H9 (cell line): ENCODE measurements around the gene LMF1. TPM values are rescaled to one million over a fixed set of nuclear protein-coding genes. Genes with fewer than 3 reads are reported as not detected.

Experiments
- DNase-seq: peaks from one replicate; pipeline ENCODE4 v3.0.0-alpha.2; 2017
- H2AFZ ChIP-seq: one replicate; pipeline ENCODE4 v1.6.1; 2013; ENCODE audit warnings: mild to moderate bottlenecking, low read length, control low read depth, moderate library complexity
- H2AK5ac ChIP-seq: 2 replicates; pipeline ENCODE4 v1.6.1; 2013; ENCODE audit warnings: low read length, control low read depth, mixed read lengths; ENCODE audit not compliant: insufficient read length
- H2BK120ac ChIP-seq: one replicate; pipeline ENCODE4 v1.6.1; 2013; ENCODE audit warnings: low read depth, mild to moderate bottlenecking, low read length, control low read depth, inconsistent platforms; ENCODE audit not compliant: poor library complexity, severe bottlenecking
- H2BK12ac ChIP-seq: 2 replicates; pipeline ENCODE4 v1.6.1; 2013; ENCODE audit warnings: low read length, control low read depth, mixed read lengths, low read depth; ENCODE audit not compliant: insufficient read length
- H2BK15ac ChIP-seq: 2 replicates; pipeline ENCODE4 v1.6.1; 2013; ENCODE audit warnings: low read depth, low read length, control low read depth
- H2BK20ac ChIP-seq: one replicate; pipeline ENCODE4 v1.6.1; 2013; ENCODE audit warnings: low read depth, mild to moderate bottlenecking, low read length, control low read depth, inconsistent platforms; ENCODE audit not compliant: poor library complexity, severe bottlenecking
- H2BK5ac ChIP-seq: 2 replicates; pipeline ENCODE4 v1.6.1; 2013; ENCODE audit warnings: low read length, control low read depth, mixed read lengths; ENCODE audit not compliant: insufficient read length
- H3K14ac ChIP-seq: 2 replicates; pipeline ENCODE4 v1.6.1; 2013; ENCODE audit warnings: low read length, control low read depth; ENCODE audit not compliant: insufficient read depth
- H3K18ac ChIP-seq: 2 replicates; pipeline ENCODE4 v1.6.1; 2013; ENCODE audit warnings: low read depth, mild to moderate bottlenecking, mixed read lengths, low read length, control low read depth; ENCODE audit not compliant: insufficient read length
- H3K23ac ChIP-seq: 2 replicates; pipeline ENCODE4 v1.6.1; 2013; ENCODE audit warnings: low read length, control low read depth, mixed read lengths, low read depth; ENCODE audit not compliant: insufficient read length
- H3K23me2 ChIP-seq: 2 replicates; pipeline ENCODE4 v1.6.1; 2013; ENCODE audit warnings: low read depth, mild to moderate bottlenecking, mixed read lengths, low read length, control low read depth; ENCODE audit not compliant: insufficient read length, poor library complexity, severe bottlenecking
- H3K27ac ChIP-seq: 2 replicates; pipeline ENCODE4 v1.5.1; 2013; ENCODE audit warnings: low read length, control low read depth, mixed read lengths, low read depth; ENCODE audit not compliant: insufficient read length
- H3K27me3 ChIP-seq: 2 replicates; pipeline ENCODE4 v1.6.1; 2013; ENCODE audit warnings: low read length, control low read depth, inconsistent platforms; ENCODE audit not compliant: insufficient read depth
- H3K4ac ChIP-seq: 2 replicates; pipeline ENCODE4 v1.6.1; 2013; ENCODE audit warnings: low read depth, mild to moderate bottlenecking, control low read depth, inconsistent platforms, low read length, moderate library complexity
- H3K4me1 ChIP-seq: 2 replicates; pipeline ENCODE4 v1.6.1; 2013; ENCODE audit warnings: low read length, control low read depth, inconsistent platforms; ENCODE audit not compliant: insufficient read depth
- H3K4me2 ChIP-seq: 2 replicates; pipeline ENCODE4 v1.6.1; 2013; ENCODE audit warnings: low read length, control low read depth, mixed read lengths; ENCODE audit not compliant: insufficient read length, insufficient read depth
- H3K56ac ChIP-seq: 2 replicates; pipeline ENCODE4 v1.6.1; 2013; ENCODE audit warnings: low read depth, mild to moderate bottlenecking, mixed read lengths, low read length, control low read depth; ENCODE audit not compliant: insufficient read length
- H3K79me1 ChIP-seq: 2 replicates; pipeline ENCODE4 v1.6.1; 2013; ENCODE audit warnings: low read depth, mild to moderate bottlenecking, moderate library complexity, low read length, control low read depth, inconsistent platforms; ENCODE audit not compliant: insufficient read depth, poor library complexity, severe bottlenecking
- H3K79me2 ChIP-seq: 2 replicates; pipeline ENCODE4 v1.6.1; 2013; ENCODE audit warnings: low read length, control low read depth, inconsistent platforms; ENCODE audit not compliant: insufficient read depth
- H3K9ac ChIP-seq: 2 replicates; pipeline ENCODE4 v1.6.1; 2013; ENCODE audit warnings: low read length, control low read depth, mixed read lengths; ENCODE audit not compliant: insufficient read length; ENCODE audit errors: extremely low read depth
- H3K9me3 ChIP-seq: one replicate; pipeline ENCODE4 v1.6.1; 2013; ENCODE audit warnings: low read depth, low read length, inconsistent platforms; ENCODE audit not compliant: control insufficient read depth
- H3T11ph ChIP-seq: one replicate; pipeline ENCODE4 v1.6.1; 2013; ENCODE audit warnings: mild to moderate bottlenecking, low read length, control low read depth, inconsistent platforms
- H4K20me1 ChIP-seq: one replicate; pipeline ENCODE4 v1.6.1; 2013; ENCODE audit not compliant: control insufficient read depth, insufficient read length, insufficient read depth
- H4K5ac ChIP-seq: 2 replicates; pipeline ENCODE4 v1.6.1; 2013; ENCODE audit warnings: low read depth, mild to moderate bottlenecking, mixed read lengths, low read length, control low read depth; ENCODE audit not compliant: insufficient read length
- H4K8ac ChIP-seq: replicated peaks from 2 replicates; pipeline ENCODE4 v1.6.1; 2013; ENCODE audit warnings: low read length, control low read depth, mixed read lengths, low read depth; ENCODE audit not compliant: insufficient read length
- H4K91ac ChIP-seq: 2 replicates; pipeline ENCODE4 v1.6.1; 2013; ENCODE audit warnings: low read depth, mild to moderate bottlenecking, moderate library complexity, mixed read lengths, low read length, control low read depth; ENCODE audit not compliant: insufficient read length
- H3K27ac Mint-ChIP-seq, 3 experiments: 2 replicates in 2 of 3; 3 replicates in 1 of 3; pipeline ENCODE4 v1.8.0; 2020 to 2021; ENCODE audit warnings: mixed read lengths in 3 of 3, mild to moderate bottlenecking in 1 of 3, moderate library complexity in 1 of 3
- H3K27me3 Mint-ChIP-seq: 2 replicates; pipeline ENCODE4 v1.8.0; 2021; ENCODE audit warnings: low read depth, mild to moderate bottlenecking, moderate library complexity, mixed read lengths
- H3K36me3 Mint-ChIP-seq, 3 experiments: 2 replicates in 2 of 3; 3 replicates in 1 of 3; pipeline ENCODE4 v1.8.0; 2020 to 2021; ENCODE audit warnings: low read depth in 3 of 3, mixed read lengths in 3 of 3; ENCODE audit not compliant: insufficient read depth in 1 of 3
- H3K4me1 Mint-ChIP-seq, 2 experiments: 2 replicates each; pipeline ENCODE4 v1.8.0; 2020; ENCODE audit warnings: mixed read lengths in 2 of 2
- H3K4me3 Mint-ChIP-seq, 2 experiments: 2 replicates in 1 of 2; 3 replicates in 1 of 2; pipeline ENCODE4 v1.8.0; 2020 to 2021; ENCODE audit warnings: mild to moderate bottlenecking in 2 of 2, mixed read lengths in 2 of 2, moderate library complexity in 1 of 2
- H3K9me3 Mint-ChIP-seq, 2 experiments: 2 replicates in 1 of 2; 3 replicates in 1 of 2; pipeline ENCODE4 v1.8.0; 2020; ENCODE audit warnings: mild to moderate bottlenecking in 2 of 2, mixed read lengths in 2 of 2, moderate library complexity in 1 of 2
- WGBS: extraction: QIAGEN DNeasy Blood & Tissue Kit; methylation state at CpG from one replicate; pipeline ENCODE4 v1.1.7; 2013; ENCODE audit warnings: missing lambda C conversion rate, low lambda C conversion rate, mixed read lengths; ENCODE audit not compliant: insufficient read length; ENCODE audit errors: extremely low coverage; 5-methylcytosine and 5-hydroxymethylcytosine counted together
- total RNA-seq: library from RNA; stranded (reverse); gene quantifications from 2 replicates; pipeline ENCODE4 v1.2.1, GENCODE V29; 2021
- TF ChIP-seq, protein P1 (sequence below): fragments of 200-600 bp; sonication (generic); conservative IDR thresholded peaks from 3 replicates; pipeline ENCODE4 v1.8.0; 2021; ENCODE audit warnings: antibody characterized with exemption, mild to moderate bottlenecking

The LMF1 gene
- total RNA-seq, 1 experiment from 2014 or later = 7.1 TPM

DNA sequence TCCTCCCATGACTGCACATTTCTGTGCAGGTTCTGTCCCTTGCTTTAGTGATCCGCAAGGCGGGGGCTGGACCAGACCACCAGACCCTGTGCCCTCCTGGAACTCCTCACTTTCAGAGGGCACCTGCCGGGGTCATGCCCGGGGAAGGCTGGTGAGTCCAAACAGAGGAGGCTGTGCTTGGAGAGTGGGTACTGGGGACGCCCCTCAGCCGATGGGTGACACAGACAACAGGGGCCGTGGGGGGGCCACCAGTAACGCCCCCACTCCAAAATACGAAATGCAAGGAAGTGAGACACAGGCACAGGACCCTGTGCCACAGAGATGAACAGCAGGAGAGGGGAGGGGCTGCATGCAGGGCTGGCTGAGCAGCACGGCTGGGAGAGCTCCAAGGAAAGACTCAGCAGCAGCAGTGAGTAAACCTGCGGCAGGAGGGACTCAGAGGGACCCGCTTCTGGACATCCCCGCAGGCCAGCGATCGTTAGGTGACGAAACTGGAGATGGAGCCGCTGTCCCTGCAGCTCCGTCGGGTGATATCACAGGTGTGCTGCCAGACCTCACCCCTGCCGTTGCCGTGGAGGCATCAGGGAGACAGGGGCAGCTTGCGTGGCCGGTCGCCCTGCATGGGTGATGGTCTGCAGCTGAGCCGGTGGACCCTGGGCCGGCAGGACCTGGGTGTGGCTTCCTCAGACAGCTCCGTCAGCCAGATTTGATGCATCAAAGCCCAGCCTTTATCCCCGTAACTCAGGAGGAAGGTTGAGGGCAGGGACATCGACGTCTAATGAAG lies 99.0 kb downstream of the LMF1 start:
- Mint-ChIP-seq H3K27ac (no peak overlapping the region; a peak in 1 of 7 replicates), H3K27me3 (no peaks in the 10 kb centered on the region), H3K4me1 (no peaks in the 10 kb centered on the region), H3K36me3 (0 out of 7 replicates have a peak, but pooled peaks cover 0 to 2% (median 0%) of the 10 kb centered on the region in 3 experiments), H3K4me3 (peak overlapping the region in 1 of 2 experiments; percentile 25; a peak in 1 of 5 replicates), H3K9me3 (0 out of 5 replicates have a peak, but pooled peaks cover 0 to 2% of the 10 kb centered on the region in 2 experiments)
- Histone ChIP-seq H3K18ac (no peak overlapping the region), H4K91ac (no peak overlapping the region), H2BK20ac (no peak overlapping the region), H4K8ac (no peak overlapping the region), H3K9ac (no peak overlapping the region), H2BK120ac (no peak overlapping the region), H2AK5ac (no peak overlapping the region), H3K79me2 (no peaks in the 10 kb centered on the region), H3K14ac (no peak overlapping the region; the same call in 1 of the 2 replicates), H4K5ac (no peak overlapping the region), H3K4ac (no peak overlapping the region), H3K27me3 (no peaks in the 10 kb centered on the region), H2AFZ (no peak overlapping the region), H3K79me1 (no peaks in the 10 kb centered on the region), H2BK5ac (no peak overlapping the region), H2BK15ac (no peak overlapping the region), H3K4me2 (no peak overlapping the region), H2BK12ac (no peak overlapping the region), H3K27ac (no peak overlapping the region), H3K56ac (no peak overlapping the region), H3K9me3 (no peaks in the 10 kb centered on the region), H3K23ac (no peak overlapping the region), H3T11ph (no peak overlapping the region), H4K20me1 (no peaks in the 10 kb centered on the region), H3K4me1 (no peaks in the 10 kb centered on the region), H3K23me2 (no peaks in the 10 kb centered on the region)
- DNase-seq = no peak
- TF ChIP-seq, protein P1, sequence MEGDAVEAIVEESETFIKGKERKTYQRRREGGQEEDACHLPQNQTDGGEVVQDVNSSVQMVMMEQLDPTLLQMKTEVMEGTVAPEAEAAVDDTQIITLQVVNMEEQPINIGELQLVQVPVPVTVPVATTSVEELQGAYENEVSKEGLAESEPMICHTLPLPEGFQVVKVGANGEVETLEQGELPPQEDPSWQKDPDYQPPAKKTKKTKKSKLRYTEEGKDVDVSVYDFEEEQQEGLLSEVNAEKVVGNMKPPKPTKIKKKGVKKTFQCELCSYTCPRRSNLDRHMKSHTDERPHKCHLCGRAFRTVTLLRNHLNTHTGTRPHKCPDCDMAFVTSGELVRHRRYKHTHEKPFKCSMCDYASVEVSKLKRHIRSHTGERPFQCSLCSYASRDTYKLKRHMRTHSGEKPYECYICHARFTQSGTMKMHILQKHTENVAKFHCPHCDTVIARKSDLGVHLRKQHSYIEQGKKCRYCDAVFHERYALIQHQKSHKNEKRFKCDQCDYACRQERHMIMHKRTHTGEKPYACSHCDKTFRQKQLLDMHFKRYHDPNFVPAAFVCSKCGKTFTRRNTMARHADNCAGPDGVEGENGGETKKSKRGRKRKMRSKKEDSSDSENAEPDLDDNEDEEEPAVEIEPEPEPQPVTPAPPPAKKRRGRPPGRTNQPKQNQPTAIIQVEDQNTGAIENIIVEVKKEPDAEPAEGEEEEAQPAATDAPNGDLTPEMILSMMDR = no peak
- no CpG with 5 or more reads among the region's 30 CpGs for WGBS
